CD4-positive, alpha-beta memory T cell (primary cell): Measurements from ENCODE around the gene OSER1. TPM values are rescaled to one million over a fixed set of nuclear protein-coding genes. Genes with fewer than 3 reads are reported as not detected.

Experiments used
- CTCF ChIA-PET: fragments of 350-600 bp; sonication (Branson Sonifier 250); formaldehyde crosslinking; loops from one replicate; lab custom pipeline; 2021; ENCODE audit warnings: inconsistent platforms; ENCODE audit not compliant: partially characterized antibody; lab: Charles Lee
- POLR2A ChIA-PET: fragments of 350-600 bp; sonication (Branson Sonifier 250); formaldehyde crosslinking; loops from one replicate; lab custom pipeline; 2021; ENCODE audit not compliant: partially characterized antibody; lab: Charles Lee
- DNase-seq, 5 donors: peaks; one replicate each; pipeline versions ENCODE4 v3.0.0 to v3.0.0-alpha.2; 2020 to 2022; ENCODE audit warnings: mixed read lengths in 1 of 5
- H3K27ac ChIP-seq: one replicate; pipeline ENCODE4 v1.7.0; 2013; ENCODE audit warnings: low read depth, low read length
- H3K27me3 ChIP-seq: 2 replicates; pipeline ENCODE4 v1.7.0; 2013; ENCODE audit warnings: mild to moderate bottlenecking, low read length, moderate library complexity; ENCODE audit not compliant: insufficient read depth
- H3K36me3 ChIP-seq: 2 replicates; pipeline ENCODE4 v1.7.0; 2013; ENCODE audit warnings: mild to moderate bottlenecking, low read length, moderate library complexity; ENCODE audit not compliant: insufficient read depth
- H3K4me1 ChIP-seq: 2 replicates; pipeline ENCODE4 v1.7.0; 2013; ENCODE audit warnings: mild to moderate bottlenecking, low read length, moderate library complexity; ENCODE audit not compliant: insufficient read depth
- H3K4me3 ChIP-seq, 2 donors: one replicate each; pipeline ENCODE4 v1.7.0; 2013; ENCODE audit warnings: low read length in 2 of 2, mild to moderate bottlenecking in 1 of 2
- H3K9me3 ChIP-seq, 2 donors: one replicate each; pipeline ENCODE4 v1.7.0; 2013; ENCODE audit warnings: low read length in 2 of 2, control low read depth in 1 of 2; ENCODE audit not compliant: control insufficient read depth in 1 of 2
- H3K27ac Mint-ChIP-seq, 7 donors: one replicate each; pipeline ENCODE4 v1.8.0; 2020 to 2021; ENCODE audit warnings: mixed read lengths in 7 of 7, mild to moderate bottlenecking in 6 of 7, inconsistent platforms in 3 of 7, moderate library complexity in 3 of 7
- H3K27me3 Mint-ChIP-seq, 2 donors: one replicate each; pipeline ENCODE4 v1.8.0; 2020 to 2021; ENCODE audit warnings: mixed read lengths in 2 of 2
- H3K36me3 Mint-ChIP-seq, 2 donors: one replicate each; pipeline ENCODE4 v1.8.0; 2020 to 2021; ENCODE audit warnings: mixed read lengths in 2 of 2, inconsistent platforms in 1 of 2, mild to moderate bottlenecking in 1 of 2
- H3K4me1 Mint-ChIP-seq, 4 donors: one replicate each; pipeline ENCODE4 v1.8.0; 2020 to 2021; ENCODE audit warnings: mixed read lengths in 4 of 4, mild to moderate bottlenecking in 1 of 4
- H3K4me3 Mint-ChIP-seq, 8 donors: one replicate each; pipeline ENCODE4 v1.8.0; 2020 to 2021; ENCODE audit warnings: mixed read lengths in 8 of 8, mild to moderate bottlenecking in 7 of 8, moderate library complexity in 6 of 8, inconsistent platforms in 3 of 8
- H3K9me3 Mint-ChIP-seq, 8 donors: one replicate each; pipeline ENCODE4 v1.8.0; 2020 to 2021; ENCODE audit warnings: mixed read lengths in 8 of 8, mild to moderate bottlenecking in 5 of 8, inconsistent platforms in 3 of 8, moderate library complexity in 1 of 8
- intact Hi-C: fragments of 100-400 bp; cut with micrococcal nuclease; formaldehyde crosslinking; loops from one replicate; pipeline ENCODE4 v1.15.1; 2023
- polyA plus RNA-seq, 2 donors: library from polyadenylated mRNA; unstranded; fragments of 300-500 nt; fragmentation: Illumina TruSeq; gene quantifications; one replicate each; pipeline ENCODE4 v1.2.3, GENCODE V29; 2021
- total RNA-seq, 2 experiments: library from RNA; stranded (reverse); gene quantifications; one replicate each; pipeline ENCODE4 v1.2.3, GENCODE V29; 2021

OSER1 gene
- total and polyA plus RNA-seq, 4 experiments from 2014 or later: 35.5 to 63.3 (median 38.7) TPM

GRCh38 chr20:44224637-44225036 is 14.1 kb upstream of the OSER1 start:
- ChIA-PET CTCF (interaction anchor here (1.1 to 3.4 kb wide), 3 partner anchors 10 to 87 kb away, joined by 5 to 17 read pairs (median 14); partner anchors contain the start of gene FITM2), POLR2A (no interaction called here)
- H3K9me3 ChIP-seq: no peaks in the 10 kb centered on the region
- DNase-seq: no peak
- H3K36me3 Mint-ChIP-seq: no peaks in the 10 kb centered on the region
- H3K27ac Mint-ChIP-seq: peak overlapping the region in 2 of 7 donors; percentile 15 to 29
- H3K4me3 ChIP-seq: no peak overlapping the region
- H3K27me3 ChIP-seq: no peaks in the 10 kb centered on the region
- H3K27me3 Mint-ChIP-seq: no peaks in the 10 kb centered on the region
- H3K4me1 ChIP-seq: peaks cover 9% of the 10 kb centered on the region
- no peaks in the 10 kb centered on the region for H3K36me3 ChIP-seq
- intact Hi-C loops: no loop called here
- H3K4me3 Mint-ChIP-seq: no peak overlapping the region
- H3K4me1 Mint-ChIP-seq: peaks cover 8 to 18% (median 15%) of the 10 kb centered on the region in 4 donors
- H3K27ac ChIP-seq: no peak overlapping the region
- no peaks in the 10 kb centered on the region for H3K9me3 Mint-ChIP-seq

GRCh38 chr20:44223721-44224120 is 13.2 kb upstream of the OSER1 start:
- Histone ChIP-seq H3K27ac (no peak overlapping the region), H3K36me3 (no peaks in the 10 kb centered on the region), H3K4me3 (no peak overlapping the region), H3K9me3 (no peaks in the 10 kb centered on the region), H3K27me3 (no peaks in the 10 kb centered on the region), H3K4me1 (peaks cover 19% of the 10 kb centered on the region)
- no peak for DNase-seq
- peak overlapping the region in 2 of 7 donors; percentile 23 to 47 for H3K27ac Mint-ChIP-seq
- H3K36me3 Mint-ChIP-seq: no peaks in the 10 kb centered on the region
- intact Hi-C loops: no loop called here
- ChIA-PET CTCF (interaction anchor here (1.1 to 3.4 kb wide), 4 partner anchors 9 to 88 kb away, joined by 4 to 17 read pairs (median 10); partner anchors contain the start of gene FITM2), POLR2A (no interaction called here)
- no peak overlapping the region for H3K4me3 Mint-ChIP-seq
- H3K9me3 Mint-ChIP-seq: no peaks in the 10 kb centered on the region
- no peaks in the 10 kb centered on the region for H3K27me3 Mint-ChIP-seq
- H3K4me1 Mint-ChIP-seq: peaks cover 17 to 27% (median 24%) of the 10 kb centered on the region in 4 donors

GRCh38 chr20:44222633-44223368 is 12.2 kb upstream of the OSER1 start:
- intact Hi-C loops: no loop called here
- H3K4me3 Mint-ChIP-seq: no peak overlapping the region
- POLR2A ChIA-PET: no interaction called here
- Histone ChIP-seq H3K27me3 (no peaks in the 10 kb centered on the region), H3K4me3 (no peak overlapping the region), H3K9me3 (no peaks in the 10 kb centered on the region), H3K36me3 (no peaks in the 10 kb centered on the region), H3K4me1 (peaks cover 28% of the 10 kb centered on the region), H3K27ac (no peak overlapping the region)
- peaks cover 25 to 36% (median 32%) of the 10 kb centered on the region in 4 donors for H3K4me1 Mint-ChIP-seq
- CTCF ChIA-PET: interaction anchor here (1.6 to 3.4 kb wide), 2 partner anchors 50 to 89 kb away, joined by 4 to 17 read pairs; partner anchors contain the start of gene FITM2
- H3K27ac Mint-ChIP-seq: peak overlapping the region; percentile 31 to 88 (median 64)
- H3K9me3 Mint-ChIP-seq: no peaks in the 10 kb centered on the region
- DNase-seq: no peak
- no peaks in the 10 kb centered on the region for H3K27me3 Mint-ChIP-seq
- no peaks in the 10 kb centered on the region for H3K36me3 Mint-ChIP-seq

GRCh38 chr20:44222027-44222426 is 11.5 kb upstream of the OSER1 start:
- intact Hi-C loops: no loop called here
- Mint-ChIP-seq H3K9me3 (no peaks in the 10 kb centered on the region), H3K27me3 (no peaks in the 10 kb centered on the region), H3K4me3 (no peak overlapping the region), H3K27ac (peak overlapping the region in 1 of 7 donors; percentile 8), H3K36me3 (peaks cover 2 to 3% of the 10 kb centered on the region in 2 donors), H3K4me1 (peaks cover 30 to 44% (median 40%) of the 10 kb centered on the region in 4 donors)
- Histone ChIP-seq H3K9me3 (no peaks in the 10 kb centered on the region), H3K4me1 (peaks cover 36% of the 10 kb centered on the region), H3K4me3 (no peak overlapping the region), H3K27me3 (no peaks in the 10 kb centered on the region), H3K36me3 (no peaks in the 10 kb centered on the region), H3K27ac (no peak overlapping the region)
- ChIA-PET CTCF (no interaction called here), POLR2A (no interaction called here)
- DNase-seq: no peak

GRCh38 chr20:44221368-44221954 is 10.9 kb upstream of the OSER1 start:
- Mint-ChIP-seq H3K4me3 (peak overlapping the region in 2 of 8 donors; percentile 16 to 72), H3K27me3 (no peaks in the 10 kb centered on the region), H3K36me3 (peaks cover 2 to 3% of the 10 kb centered on the region in 2 donors), H3K4me1 (peaks cover 30 to 49% (median 41%) of the 10 kb centered on the region in 4 donors), H3K9me3 (no peaks in the 10 kb centered on the region), H3K27ac (peak overlapping the region; percentile 37 to 92 (median 84))
- ChIA-PET POLR2A (no interaction called here), CTCF (interaction anchor here (14.4 kb wide), 1 partner anchor 91 kb away, joined by 669 read pairs; the partner anchor contains the start of gene FITM2)
- no peaks in the 10 kb centered on the region for H3K27me3 ChIP-seq
- H3K9me3 ChIP-seq: no peaks in the 10 kb centered on the region
- no peak for DNase-seq
- H3K36me3 ChIP-seq: no peaks in the 10 kb centered on the region
- intact Hi-C loops: no loop called here
- peaks cover 38% of the 10 kb centered on the region for H3K4me1 ChIP-seq
- no peak overlapping the region for H3K27ac ChIP-seq
- H3K4me3 ChIP-seq: no peak overlapping the region

GRCh38 chr20:44219791-44220190 is 9.2 kb upstream of the OSER1 start:
- Mint-ChIP-seq H3K9me3 (no peaks in the 10 kb centered on the region), H3K4me3 (peak overlapping the region in 6 of 8 donors; percentile 78 to 92 (median 90)), H3K36me3 (peaks cover 6 to 8% of the 10 kb centered on the region in 2 donors), H3K27me3 (no peaks in the 10 kb centered on the region), H3K4me1 (peaks cover 41 to 63% (median 48%) of the 10 kb centered on the region in 4 donors), H3K27ac (peak overlapping the region; percentile 78 to 95 (median 93))
- H3K4me1 ChIP-seq: peaks cover 44% of the 10 kb centered on the region
- H3K9me3 ChIP-seq: no peaks in the 10 kb centered on the region
- peak overlapping the region; percentile 57 for H3K27ac ChIP-seq
- no peaks in the 10 kb centered on the region for H3K27me3 ChIP-seq
- no peak overlapping the region for H3K4me3 ChIP-seq
- DNase-seq: no peak
- intact Hi-C loops: loop anchor here (5.0 to 10.0 kb wide), 4 partner anchors 303 to 1755 kb away; partner anchors contain the start of genes SERINC3, STK4, TOMM34 and ZNF335
- ChIA-PET CTCF (interaction anchor here (1.6 to 14.4 kb wide), 4 partner anchors 19 to 390 kb away, joined by 11 to 669 read pairs (median 54); partner anchors contain the start of gene FITM2), POLR2A (interaction anchor here (9.7 kb wide), 1 partner anchor 92 kb away, joined by 173 read pairs; the partner anchor contains the start of gene FITM2)
- H3K36me3 ChIP-seq: no peaks in the 10 kb centered on the region
